ENCODE results near the gene SLIT3.

GRCh38 chr5:168975331-168975730 is 325.6 kb downstream of the SLIT3 start:
- TF ChIP-seq CTCF (IDR thresholded peaks at IDR 0.05) (no peak), POLR2A (IDR thresholded peaks at IDR 0.05) (no peak), POLR2AphosphoS5 (IDR thresholded peaks at IDR 0.05) (no peak)

Measured in suprapubic skin (tissue), 4 donors.